Vagina (tissue), 2 donors: ENCODE results near the gene TMEM242.

Experiments
- POLR2A ChIP-seq, 2 donors: fragments of 450-650 bp; IDR thresholded peaks; one replicate each; pipeline ENCODE4 v1.6.1; 2017; ENCODE audit warnings: antibody characterized with exemption in 2 of 2, mild to moderate bottlenecking in 2 of 2, moderate library complexity in 2 of 2
- POLR2AphosphoS5 ChIP-seq, 2 donors: sonication (generic); formaldehyde crosslinking; IDR thresholded peaks; one replicate each; pipeline ENCODE4 v1.9.0; 2017; ENCODE audit warnings: antibody characterized with exemption in 2 of 2, mild to moderate bottlenecking in 2 of 2, low read depth in 1 of 2; ENCODE audit not compliant: insufficient read depth in 1 of 2
- TF ChIP-seq, protein P1 (sequence below), 3 experiments: fragments of 450-650 bp in 2 of 3; fragments of 200-600 bp in 1 of 3; sonication (generic) in 1 of 3; IDR thresholded peaks; one replicate each; pipeline ENCODE4 v1.5.1; 2017 to 2019; ENCODE audit warnings: antibody characterized with exemption in 3 of 3, mild to moderate bottlenecking in 2 of 3, moderate library complexity in 2 of 3

DNA sequence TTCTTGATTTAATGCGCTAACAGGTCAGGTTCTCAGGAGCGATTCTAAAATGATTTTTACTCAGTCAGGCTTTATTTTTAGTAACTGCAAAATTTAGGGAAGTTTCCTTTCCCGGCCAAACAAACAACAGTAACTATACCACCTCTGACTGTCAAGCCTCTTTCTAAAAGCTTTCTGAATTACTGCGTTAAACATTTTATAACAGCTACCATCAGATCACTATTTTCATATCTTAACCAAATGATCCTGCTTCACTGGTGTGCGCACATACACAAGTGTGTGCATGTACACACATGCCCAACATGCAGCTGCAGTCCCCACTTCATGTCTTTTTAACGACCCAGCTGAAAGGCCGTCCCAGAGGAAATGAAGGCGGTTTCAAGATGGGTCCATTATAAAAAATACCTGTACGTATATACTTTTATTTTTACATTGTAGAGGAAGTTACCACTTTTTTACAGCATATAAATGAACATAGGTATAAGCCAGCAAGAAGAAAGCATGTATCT, 25.0 kb downstream of the TMEM242 start:
- no peak for TF ChIP-seq POLR2A (IDR thresholded peaks at IDR 0.05)
- TF ChIP-seq, protein P1, sequence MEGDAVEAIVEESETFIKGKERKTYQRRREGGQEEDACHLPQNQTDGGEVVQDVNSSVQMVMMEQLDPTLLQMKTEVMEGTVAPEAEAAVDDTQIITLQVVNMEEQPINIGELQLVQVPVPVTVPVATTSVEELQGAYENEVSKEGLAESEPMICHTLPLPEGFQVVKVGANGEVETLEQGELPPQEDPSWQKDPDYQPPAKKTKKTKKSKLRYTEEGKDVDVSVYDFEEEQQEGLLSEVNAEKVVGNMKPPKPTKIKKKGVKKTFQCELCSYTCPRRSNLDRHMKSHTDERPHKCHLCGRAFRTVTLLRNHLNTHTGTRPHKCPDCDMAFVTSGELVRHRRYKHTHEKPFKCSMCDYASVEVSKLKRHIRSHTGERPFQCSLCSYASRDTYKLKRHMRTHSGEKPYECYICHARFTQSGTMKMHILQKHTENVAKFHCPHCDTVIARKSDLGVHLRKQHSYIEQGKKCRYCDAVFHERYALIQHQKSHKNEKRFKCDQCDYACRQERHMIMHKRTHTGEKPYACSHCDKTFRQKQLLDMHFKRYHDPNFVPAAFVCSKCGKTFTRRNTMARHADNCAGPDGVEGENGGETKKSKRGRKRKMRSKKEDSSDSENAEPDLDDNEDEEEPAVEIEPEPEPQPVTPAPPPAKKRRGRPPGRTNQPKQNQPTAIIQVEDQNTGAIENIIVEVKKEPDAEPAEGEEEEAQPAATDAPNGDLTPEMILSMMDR (IDR thresholded peaks at IDR 0.05): no peak
- TF ChIP-seq POLR2AphosphoS5 (IDR thresholded peaks at IDR 0.05; ENCODE audit: insufficient read depth in 1 of 2, low read depth in 1 of 2): no peak
